IMR-90 (cell line): ENCODE data around the gene SMC4. TPM values are rescaled to one million over a fixed set of nuclear protein-coding genes. Genes with fewer than 3 reads are reported as not detected.

Experiments used
- ATAC-seq: fragments of 200-7000 bp; cut with Tn5 transposase; 2 replicates; pipeline ENCODE4 v1.9.1; 2020; ENCODE audit warnings: low read depth, mild to moderate bottlenecking, moderate library complexity
- BruUV-seq: library from RNA; stranded (reverse); fragments of 400-500 nt; replicated peaks from 2 replicates; lab custom pipeline; 2021; lab: Mats Ljungman, UMichigan
- CTCF ChIA-PET: fragments of 300-600 bp; formaldehyde crosslinking; extraction: SDS; loops from one replicate; lab custom pipeline; 2021; ENCODE audit warnings: antibody characterized with exemption; lab: Yijun Ruan, JAX
- POLR2A ChIA-PET: fragments of 300-600 bp; sonication (Branson Sonifier 250); formaldehyde crosslinking; loops from one replicate; lab custom pipeline; 2022; ENCODE audit warnings: antibody characterized with exemption; ENCODE audit not compliant: unreplicated experiment; lab: Charles Lee
- DNase-seq: peaks from one replicate; pipeline ENCODE4 v3.0.0; 2013
- H2AFZ ChIP-seq: replicated peaks from 2 replicates; pipeline ENCODE3; 2013; ENCODE audit warnings: low read length, mild to moderate bottlenecking; ENCODE audit not compliant: poor library complexity
- H2AK5ac ChIP-seq: 2 replicates; pipeline ENCODE4 v1.6.1; 2013; ENCODE audit warnings: low read depth, low read length, inconsistent platforms
- H2AK9ac ChIP-seq: replicated peaks from 2 replicates; pipeline ENCODE3; 2013; ENCODE audit warnings: mild to moderate bottlenecking, low read depth, low read length, moderate library complexity; ENCODE audit not compliant: poor library complexity
- H2BK120ac ChIP-seq: 2 replicates; pipeline ENCODE4 v1.6.1; 2013; ENCODE audit warnings: low read depth, low read length, inconsistent platforms
- H2BK15ac ChIP-seq: 3 replicates; pipeline ENCODE4 v1.6.1; 2013; ENCODE audit warnings: low read depth, low read length, inconsistent platforms
- H2BK20ac ChIP-seq: 2 replicates; pipeline ENCODE4 v1.6.1; 2013; ENCODE audit warnings: low read depth, mild to moderate bottlenecking, inconsistent platforms, low read length, moderate library complexity
- H2BK5ac ChIP-seq: 2 replicates; pipeline ENCODE4 v1.6.1; 2013; ENCODE audit warnings: mild to moderate bottlenecking, low read depth, low read length, inconsistent platforms; ENCODE audit not compliant: poor library complexity, severe bottlenecking
- H3K14ac ChIP-seq: replicated peaks from 2 replicates; pipeline ENCODE4 v1.6.1; 2013; ENCODE audit warnings: low read depth, low read length, inconsistent platforms
- H3K18ac ChIP-seq: 2 replicates; pipeline ENCODE4 v1.6.1; 2013; ENCODE audit warnings: low read depth, low read length, control low read depth
- H3K23ac ChIP-seq: 2 replicates; pipeline ENCODE4 v1.6.1; 2013; ENCODE audit warnings: low read depth, low read length, inconsistent platforms
- H3K27ac ChIP-seq: 2 replicates; pipeline ENCODE4 v1.5.1; 2013; ENCODE audit warnings: mild to moderate bottlenecking, control low read depth, low read length; ENCODE audit not compliant: insufficient read depth
- H3K27me3 ChIP-seq: 2 replicates; pipeline ENCODE4 v1.6.1; 2013; ENCODE audit warnings: low read length; ENCODE audit not compliant: control insufficient read depth, insufficient read depth
- H3K36me3 ChIP-seq: 2 replicates; pipeline ENCODE4 v1.6.1; 2013; ENCODE audit warnings: low read length, mixed read lengths; ENCODE audit not compliant: control insufficient read depth, insufficient read depth
- H3K4ac ChIP-seq: 2 replicates; pipeline ENCODE4 v1.6.1; 2013; ENCODE audit warnings: low read depth, low read length, inconsistent platforms
- H3K4me1 ChIP-seq: 2 replicates; pipeline ENCODE4 v1.6.1; 2013; ENCODE audit warnings: low read length, mixed read lengths; ENCODE audit not compliant: control insufficient read depth, insufficient read depth
- H3K4me2 ChIP-seq: 2 replicates; pipeline ENCODE4 v1.6.1; 2013; ENCODE audit warnings: low read depth, mild to moderate bottlenecking, control low read depth, low read length, moderate library complexity
- H3K4me3 ChIP-seq: 2 replicates; pipeline ENCODE4 v1.5.1; 2013; ENCODE audit warnings: low read depth, mild to moderate bottlenecking, control low read depth, low read length, moderate library complexity; ENCODE audit not compliant: insufficient read depth
- H3K56ac ChIP-seq: 2 replicates; pipeline ENCODE4 v1.6.1; 2013; ENCODE audit warnings: low read length, inconsistent platforms; ENCODE audit not compliant: insufficient read depth; ENCODE audit errors: extremely low read depth
- H3K79me1 ChIP-seq, 2 experiments: 2 replicates each; pipeline ENCODE4 v1.6.1; 2013; ENCODE audit warnings: low read length in 2 of 2, inconsistent platforms in 1 of 2, low read depth in 1 of 2
- H3K9ac ChIP-seq: 2 replicates; pipeline ENCODE4 v1.6.1; 2013; ENCODE audit warnings: low read depth, low read length, control low read depth
- H3K9me1 ChIP-seq: 2 replicates; pipeline ENCODE4 v1.6.1; 2013; ENCODE audit warnings: low read length, inconsistent platforms; ENCODE audit not compliant: insufficient read depth
- H3K9me3 ChIP-seq: 2 replicates; pipeline ENCODE4 v1.6.1; 2013; ENCODE audit warnings: low read length; ENCODE audit not compliant: control insufficient read depth, insufficient read depth
- H4K20me1 ChIP-seq: 2 replicates; pipeline ENCODE4 v1.6.1; 2013; ENCODE audit warnings: low read length, inconsistent platforms; ENCODE audit not compliant: insufficient read depth
- H4K5ac ChIP-seq: 2 replicates; pipeline ENCODE4 v1.6.1; 2013; ENCODE audit warnings: mild to moderate bottlenecking, low read depth, low read length, control low read depth
- H4K8ac ChIP-seq, 2 experiments: 2 replicates each; pipeline ENCODE4 v1.6.1; 2013; ENCODE audit warnings: low read depth in 2 of 2, low read length in 2 of 2, control low read depth in 1 of 2, inconsistent platforms in 1 of 2
- H4K91ac ChIP-seq: 2 replicates; pipeline ENCODE4 v1.6.1; 2013; ENCODE audit warnings: low read depth, low read length, inconsistent platforms; ENCODE audit not compliant: insufficient read depth
- MAFK ChIP-seq: IDR thresholded peaks from 2 replicates; pipeline ENCODE4 v1.6.1; 2012; ENCODE audit warnings: low read depth, low read length, improper control_type of control experiment
- MAZ ChIP-seq: IDR thresholded peaks from 2 replicates; pipeline ENCODE4 v1.6.1; 2012; ENCODE audit warnings: low read depth, mild to moderate bottlenecking, low read length, improper control_type of control experiment, moderate library complexity, borderline replicate concordance
- MXI1 ChIP-seq: IDR thresholded peaks from 2 replicates; pipeline ENCODE4 v1.6.1; 2012; ENCODE audit warnings: low read depth, mild to moderate bottlenecking, low read length, moderate library complexity, borderline replicate concordance
- NFE2L2 ChIP-seq: fragments of 150-350 bp; IDR thresholded peaks from 2 replicates; pipeline ENCODE4 v1.6.1; 2016; ENCODE audit warnings: low read depth, mild to moderate bottlenecking, low read length
- RCOR1 ChIP-seq: IDR thresholded peaks from 2 replicates; pipeline ENCODE4 v1.6.1; 2012; ENCODE audit warnings: mild to moderate bottlenecking, low read length, improper control_type of control experiment; ENCODE audit not compliant: insufficient replicate concordance
- WGBS, 2 experiments: methylation state at CpG; one replicate each; pipeline versions ENCODE4 v1.1.5 to v1.1.7; 2013; ENCODE audit warnings: missing lambda C conversion rate in 2 of 2; ENCODE audit not compliant: insufficient read length in 1 of 2; ENCODE audit errors: extremely low coverage in 2 of 2; 5-methylcytosine and 5-hydroxymethylcytosine counted together
- dilution Hi-C: fragments of 300-500 bp; cut with HindIII; formaldehyde crosslinking; loops from one replicate; pipeline ENCODE4 v1.14.3; 2018; ENCODE audit warnings: low sequenced_read_pairs; ENCODE audit not compliant: unreplicated experiment
- in situ Hi-C: fragments of 300-500 bp; cut with MboI; formaldehyde crosslinking; loops from 3 replicates; pipeline ENCODE4 v1.14.3; 2019; ENCODE audit warnings: low sequenced_read_pairs, inconsistent platforms, mixed read lengths
- intact Hi-C: fragments of 100-400 bp; cut with micrococcal nuclease; formaldehyde crosslinking; loops from 2 replicates; pipeline ENCODE4 v1.10.0; 2022
- polyA plus RNA-seq, 3 experiments: library from polyadenylated mRNA; depleted of rRNA; stranded (reverse); fragments of >200 nt; gene quantifications; 2 replicates each; pipeline ENCODE4 v1.2.3, GENCODE V29; 2012; ENCODE audit warnings: low replicate concordance in 1 of 3
- total RNA-seq: library from RNA; depleted of rRNA; stranded (reverse); fragments of >200 nt; gene quantifications from 2 replicates; pipeline ENCODE4 v1.2.3, GENCODE V29; 2012
- TF ChIP-seq, protein P1 (sequence below): fragments of 150-350 bp; IDR thresholded peaks from 2 replicates; pipeline ENCODE4 v1.6.1; 2016; ENCODE audit warnings: low read depth, mild to moderate bottlenecking, low read length, moderate library complexity, borderline replicate concordance

The SMC4 gene
- total and polyA plus RNA-seq, 2 of the 4 experiments (the other 2 are of a cell fraction) = 48.8 to 50.1 TPM

DNA sequence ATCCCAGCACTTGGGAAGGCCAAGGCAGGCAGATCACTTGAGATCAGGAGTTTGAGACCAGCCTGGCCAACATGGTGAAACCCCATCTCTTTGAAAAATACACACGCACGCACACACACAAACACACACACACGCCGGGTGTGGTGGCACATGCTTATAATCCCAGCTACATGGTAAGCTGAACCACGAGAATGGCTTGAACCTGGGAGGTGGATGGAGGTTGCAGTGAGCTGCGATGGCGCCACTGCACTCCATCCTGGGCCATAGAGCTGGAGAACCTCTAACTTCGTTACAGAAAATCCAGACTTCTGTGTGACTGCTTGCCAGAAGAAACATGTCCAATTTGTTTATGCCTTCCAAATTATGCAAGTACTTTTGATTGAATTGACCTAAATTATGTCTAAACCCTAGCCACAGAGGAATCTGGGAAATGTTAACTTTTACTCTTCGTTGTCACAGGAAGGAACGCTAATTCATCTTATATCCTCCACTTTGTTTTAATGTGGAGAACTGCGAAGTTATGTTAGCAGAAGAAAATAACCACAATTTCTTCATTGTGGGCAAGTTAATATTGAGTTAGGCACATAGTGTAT lies 28.5 kb downstream of the SMC4 start:
- no peaks in the 10 kb centered on the region for H3K4me1 ChIP-seq
- no peak overlapping the region for H2BK15ac ChIP-seq
- no peak overlapping the region for H2AK5ac ChIP-seq
- no peak overlapping the region for H3K4ac ChIP-seq
- H3K36me3 ChIP-seq = peaks cover 29% of the 10 kb centered on the region
- no peak overlapping the region for H2BK120ac ChIP-seq
- H4K91ac ChIP-seq = no peak overlapping the region; the same call in 1 of the 2 replicates
- ChIA-PET CTCF (interaction anchor here (1.0 kb wide), 1 partner anchor 15 kb away, joined by 3 read pairs; no protein-coding TSS in a partner anchor), POLR2A (interaction anchor here (0.6 kb wide), 1 partner anchor 138 kb away, joined by 3 read pairs; no protein-coding TSS in a partner anchor)
- H4K8ac ChIP-seq = peak overlapping the region in 1 of 2 experiments; percentile 30; a peak in 1 of 4 replicates
- no peak for DNase-seq
- H2BK5ac ChIP-seq = no peak overlapping the region
- H3K9me3 ChIP-seq = no peaks in the 10 kb centered on the region
- dilution Hi-C loops = no loop called here
- no peak overlapping the region for H3K56ac ChIP-seq
- intact Hi-C loops = no loop called here
- in situ Hi-C loops = no loop called here
- no peak overlapping the region for H3K9ac ChIP-seq
- no peak overlapping the region for H3K14ac ChIP-seq
- no peak overlapping the region for H3K4me2 ChIP-seq
- no peak for TF ChIP-seq MXI1
- TF ChIP-seq NFE2L2 = no peak
- no peak for TF ChIP-seq RCOR1
- TF ChIP-seq MAFK = no peak
- TF ChIP-seq, protein P1, sequence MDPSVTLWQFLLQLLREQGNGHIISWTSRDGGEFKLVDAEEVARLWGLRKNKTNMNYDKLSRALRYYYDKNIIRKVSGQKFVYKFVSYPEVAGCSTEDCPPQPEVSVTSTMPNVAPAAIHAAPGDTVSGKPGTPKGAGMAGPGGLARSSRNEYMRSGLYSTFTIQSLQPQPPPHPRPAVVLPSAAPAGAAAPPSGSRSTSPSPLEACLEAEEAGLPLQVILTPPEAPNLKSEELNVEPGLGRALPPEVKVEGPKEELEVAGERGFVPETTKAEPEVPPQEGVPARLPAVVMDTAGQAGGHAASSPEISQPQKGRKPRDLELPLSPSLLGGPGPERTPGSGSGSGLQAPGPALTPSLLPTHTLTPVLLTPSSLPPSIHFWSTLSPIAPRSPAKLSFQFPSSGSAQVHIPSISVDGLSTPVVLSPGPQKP = no peak
- no peak for TF ChIP-seq MAZ
- H3K4me3 ChIP-seq = no peak overlapping the region
- 100% methylated on average over 1 of the region's 11 CpGs; no CpG with 5 or more reads in 1 of the 2 experiments for WGBS, 2 experiments
- no peak overlapping the region for H2BK20ac ChIP-seq
- H3K27ac ChIP-seq = peak overlapping the region; percentile 25; the same call in 1 of the 2 replicates
- no TSS peak for BruUV-seq
- no peak overlapping the region for H2AK9ac ChIP-seq
- no peak overlapping the region for H3K18ac ChIP-seq
- no peak for ATAC-seq
- no peaks in the 10 kb centered on the region for H3K9me1 ChIP-seq
- H2AFZ ChIP-seq = no peak overlapping the region
- H4K5ac ChIP-seq = no peak overlapping the region; the same call in 1 of the 2 replicates
- no peaks in the 10 kb centered on the region; the same call in 1 of the 2 replicates for H4K20me1 ChIP-seq
- peaks cover 14 to 32% of the 10 kb centered on the region in 2 experiments; a peak in 3 of 4 replicates for H3K79me1 ChIP-seq
- no peak overlapping the region for H3K23ac ChIP-seq
- H3K27me3 ChIP-seq = no peaks in the 10 kb centered on the region
